Measurements from ENCODE around the gene HS6ST2. TPM values are rescaled to one million over a fixed set of nuclear protein-coding genes. Genes with fewer than 3 reads are reported as not detected.

Gene HS6ST2
- total RNA-seq, 1 donor from 2014 or later: 6.8 TPM

DNA sequence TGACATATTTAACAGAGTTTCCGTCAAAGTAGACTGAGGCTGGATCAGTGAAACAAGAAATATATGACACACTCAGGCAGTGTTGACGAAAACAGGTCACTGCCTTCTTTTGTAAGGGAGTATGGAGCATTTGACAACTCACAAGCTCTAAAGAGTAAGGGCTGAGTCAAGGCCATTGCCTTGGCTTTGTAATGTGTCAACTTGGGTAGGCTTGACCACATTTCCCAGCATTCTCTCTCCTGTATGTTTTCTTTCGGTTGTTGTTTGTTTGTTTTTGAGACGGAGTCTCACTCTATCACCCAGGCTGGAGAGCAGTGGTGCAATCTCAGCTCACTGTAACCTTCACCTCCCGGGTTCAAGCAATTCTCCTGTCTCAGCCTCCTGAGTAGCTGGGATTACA lies 344.6 kb downstream of the HS6ST2 start:
- DNase-seq (ENCODE audit: low spot score): no peak

DNA sequence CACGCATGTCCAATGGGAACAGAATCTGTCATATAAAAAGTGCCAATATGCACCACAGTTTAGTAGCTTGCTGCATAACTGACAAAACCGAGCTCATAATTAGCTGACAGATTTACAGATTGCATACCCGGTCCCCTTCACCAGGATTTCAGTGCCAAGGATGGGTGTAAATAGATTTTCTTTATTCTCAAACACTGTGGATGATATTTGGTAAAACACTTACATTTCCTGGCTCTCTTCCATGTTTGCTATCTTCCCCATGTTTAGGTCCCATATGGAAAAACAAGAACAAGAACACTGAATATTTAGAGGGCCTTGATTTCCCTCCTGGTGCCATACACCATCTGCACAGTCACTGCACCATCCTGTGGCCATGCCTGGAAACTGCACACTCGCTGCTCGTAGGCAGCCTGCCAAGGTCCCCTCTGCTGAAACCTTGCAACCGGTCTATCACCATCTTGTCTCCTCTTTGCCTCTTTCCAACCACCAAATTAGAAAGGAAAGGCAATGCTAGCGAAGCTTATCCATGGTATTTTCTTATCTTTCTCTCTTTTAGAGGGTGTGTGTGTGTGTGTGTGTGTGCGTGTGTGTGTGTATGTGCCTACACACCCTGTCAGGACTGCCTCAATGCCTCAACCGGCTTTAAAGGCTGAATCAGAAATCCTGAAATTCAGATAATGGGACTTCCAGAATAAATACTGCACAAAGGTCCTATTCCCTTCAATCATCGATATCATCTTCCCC lies 345.4 kb downstream of the HS6ST2 start:
- DNase-seq (ENCODE audit: low spot score): no peak

DNA sequence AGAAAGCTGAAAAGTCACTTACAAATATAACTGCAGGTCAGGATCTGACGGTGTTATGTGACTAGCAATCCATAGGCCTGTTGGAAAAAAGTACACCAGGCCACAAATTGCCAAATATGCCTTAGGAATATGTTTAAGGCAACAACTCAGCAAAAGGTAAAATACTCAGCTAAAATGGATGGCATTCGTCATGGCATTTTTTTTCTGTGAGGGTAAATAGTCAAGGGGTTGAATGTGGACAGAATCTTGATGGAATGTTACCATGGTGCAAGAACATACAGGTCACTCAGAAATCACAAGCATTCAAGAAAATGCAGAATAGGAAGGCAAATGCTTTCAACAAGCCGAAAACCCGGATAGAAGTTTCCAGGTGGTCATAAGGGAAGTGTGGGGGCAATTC lies 347.9 kb downstream of the HS6ST2 start:
- DNase-seq (ENCODE audit: low spot score): no peak

DNA sequence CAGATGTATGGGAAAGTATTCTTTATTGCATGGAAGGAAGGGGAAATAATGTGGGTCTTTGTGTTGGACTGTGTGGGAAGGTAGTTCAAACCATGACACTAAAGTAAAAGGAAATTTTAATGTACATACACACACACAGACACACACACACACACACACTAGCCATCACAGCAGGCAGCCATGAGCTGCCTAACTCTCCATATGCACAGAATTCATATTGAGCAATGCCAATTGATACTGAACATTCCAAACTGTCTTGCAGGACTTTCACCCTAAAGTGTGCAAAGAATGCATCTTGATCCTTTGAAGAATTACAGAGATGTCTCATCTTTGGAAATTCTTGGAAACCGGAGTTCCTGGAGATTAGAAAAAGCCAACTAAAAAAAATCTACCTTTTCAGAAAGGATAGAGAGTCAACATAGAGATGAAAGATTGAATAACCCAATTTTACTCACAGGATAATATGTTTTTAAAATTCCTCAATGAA lies 349.0 kb downstream of the HS6ST2 start:
- DNase-seq (ENCODE audit: low spot score): no peak

DNA sequence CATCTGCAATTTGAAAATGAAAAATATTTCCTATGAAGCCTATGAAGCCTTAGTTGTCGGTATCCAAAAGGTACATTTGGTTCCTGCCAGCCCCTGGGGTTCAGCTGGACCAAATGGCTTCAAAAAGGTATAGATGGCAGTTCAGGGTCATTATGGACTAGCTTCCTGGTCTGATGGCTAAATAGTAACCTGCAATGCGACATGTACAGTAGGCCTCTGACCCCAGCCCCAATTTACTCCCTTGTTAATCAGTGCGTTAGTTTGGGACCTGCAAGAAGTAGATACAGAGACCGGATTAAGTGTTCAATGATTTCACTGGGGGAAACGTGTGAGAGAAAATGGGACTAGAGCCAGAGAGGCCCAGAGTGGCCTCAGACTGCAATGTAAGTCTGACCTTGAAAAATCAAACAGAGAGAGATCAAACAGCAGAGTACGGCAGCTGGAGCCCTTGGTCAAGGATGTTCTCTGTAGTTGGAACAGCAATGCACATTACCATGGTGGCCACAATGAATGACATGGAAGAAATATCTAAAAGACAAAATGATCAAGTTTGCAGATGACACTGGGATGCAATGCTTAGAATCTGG lies 354.6 kb downstream of the HS6ST2 start:
- no peak for DNase-seq (ENCODE audit: low spot score)

DNA sequence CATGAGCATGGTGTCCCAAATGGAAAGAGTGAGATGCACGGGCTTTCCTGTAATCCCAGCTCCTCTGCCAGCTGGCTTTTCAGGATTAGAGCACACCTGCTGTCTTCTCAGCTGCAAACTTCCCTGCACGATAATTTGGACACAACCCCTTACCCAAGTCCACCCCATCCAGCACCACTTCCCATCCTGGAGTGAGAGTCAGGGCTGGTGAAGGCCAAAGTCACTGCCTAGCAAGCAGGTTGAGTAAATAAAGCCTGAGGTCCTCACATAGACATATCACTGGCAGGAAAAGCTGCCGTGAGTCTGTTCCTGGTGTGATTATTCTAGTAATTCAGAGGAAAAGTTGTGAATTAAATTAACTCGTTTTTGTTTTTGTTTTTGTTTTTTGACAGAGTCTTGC lies 355.7 kb downstream of the HS6ST2 start:
- no peak for DNase-seq (ENCODE audit: low spot score)

DNA sequence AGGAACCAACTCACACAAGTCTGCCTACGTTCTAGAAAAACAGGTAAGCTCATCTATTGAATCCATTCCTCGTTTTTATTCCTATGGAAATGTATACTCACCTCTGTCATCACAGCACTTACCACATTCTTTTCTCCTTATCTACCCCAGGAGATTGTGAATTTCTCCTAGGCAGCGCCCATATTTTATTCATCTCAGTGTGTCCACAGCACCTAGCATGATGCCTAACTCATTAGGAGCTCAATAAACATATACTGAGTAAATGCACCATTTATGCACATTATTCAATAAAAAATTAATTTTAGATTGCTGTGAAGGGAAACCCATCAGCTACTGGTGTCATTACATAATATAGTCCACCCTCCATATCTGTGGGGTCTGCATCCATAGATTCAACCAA lies 363.4 kb downstream of the HS6ST2 start:
- DNase-seq (ENCODE audit: low spot score): no peak

DNA sequence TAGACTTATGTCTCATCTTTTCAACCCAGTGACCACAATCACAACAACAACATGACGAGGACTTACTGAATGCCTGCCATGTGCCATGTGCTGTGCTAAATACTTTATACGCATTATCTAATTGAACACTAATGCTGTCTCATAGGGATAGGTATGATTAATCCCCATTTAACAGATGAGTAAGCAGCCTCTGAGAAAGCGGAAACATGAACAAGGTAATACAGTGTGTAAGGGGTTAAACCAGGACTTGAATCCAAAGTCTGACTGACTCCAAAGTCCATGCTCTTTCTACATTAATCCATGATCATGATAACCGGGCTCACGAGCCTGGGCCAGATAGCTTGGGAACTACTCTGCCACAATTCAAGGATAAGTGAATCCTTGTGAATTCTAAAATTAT lies 364.3 kb downstream of the HS6ST2 start:
- DNase-seq (ENCODE audit: low spot score): no peak

DNA sequence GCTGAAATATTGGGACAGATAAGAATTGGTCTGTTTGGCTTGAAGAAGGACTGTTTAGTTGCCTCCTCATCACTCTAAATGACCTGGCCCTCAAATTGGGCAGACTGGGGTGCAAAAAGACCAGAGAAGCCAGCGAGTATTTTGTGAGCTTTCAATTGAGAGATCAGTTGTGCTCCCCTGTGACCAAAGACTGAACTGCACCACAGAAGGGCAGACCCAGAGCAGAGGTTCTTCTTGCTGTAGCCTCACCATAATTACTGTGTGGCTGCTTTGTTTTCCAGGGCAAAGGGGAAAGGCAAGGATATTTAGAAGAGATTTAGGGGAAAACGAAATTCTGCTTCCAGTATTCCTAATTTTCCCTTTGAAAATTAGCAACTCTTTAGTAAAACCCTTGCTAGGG lies 365.5 kb downstream of the HS6ST2 start:
- DNase-seq (ENCODE audit: low spot score): no peak

DNA sequence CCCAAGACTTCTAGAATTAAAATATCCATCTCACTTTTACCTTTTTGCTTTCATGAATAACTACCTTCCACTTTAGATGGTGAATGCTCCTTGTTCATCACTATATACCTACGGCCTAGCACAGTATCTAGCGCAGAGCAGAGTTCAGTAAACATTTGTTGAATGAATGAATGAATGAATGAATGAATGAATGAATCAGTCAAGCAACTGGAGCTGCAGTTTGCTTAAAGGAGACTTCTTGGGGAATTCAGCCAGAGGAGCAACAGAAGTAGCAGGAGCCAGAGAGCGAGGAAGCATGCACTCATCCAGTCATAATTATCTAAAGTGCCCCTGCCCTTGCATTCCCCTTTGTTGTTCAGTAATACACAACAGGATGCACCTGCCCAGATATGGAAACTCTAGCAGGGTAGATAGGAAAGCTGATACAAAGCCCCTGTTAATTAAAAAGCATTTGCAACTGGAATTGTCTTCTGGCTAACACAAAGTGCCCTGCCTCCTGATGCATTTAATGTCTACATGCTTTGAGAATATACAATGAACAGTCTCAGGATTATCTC lies 366.6 kb downstream of the HS6ST2 start:
- no peak for DNase-seq (ENCODE audit: low spot score)

DNA sequence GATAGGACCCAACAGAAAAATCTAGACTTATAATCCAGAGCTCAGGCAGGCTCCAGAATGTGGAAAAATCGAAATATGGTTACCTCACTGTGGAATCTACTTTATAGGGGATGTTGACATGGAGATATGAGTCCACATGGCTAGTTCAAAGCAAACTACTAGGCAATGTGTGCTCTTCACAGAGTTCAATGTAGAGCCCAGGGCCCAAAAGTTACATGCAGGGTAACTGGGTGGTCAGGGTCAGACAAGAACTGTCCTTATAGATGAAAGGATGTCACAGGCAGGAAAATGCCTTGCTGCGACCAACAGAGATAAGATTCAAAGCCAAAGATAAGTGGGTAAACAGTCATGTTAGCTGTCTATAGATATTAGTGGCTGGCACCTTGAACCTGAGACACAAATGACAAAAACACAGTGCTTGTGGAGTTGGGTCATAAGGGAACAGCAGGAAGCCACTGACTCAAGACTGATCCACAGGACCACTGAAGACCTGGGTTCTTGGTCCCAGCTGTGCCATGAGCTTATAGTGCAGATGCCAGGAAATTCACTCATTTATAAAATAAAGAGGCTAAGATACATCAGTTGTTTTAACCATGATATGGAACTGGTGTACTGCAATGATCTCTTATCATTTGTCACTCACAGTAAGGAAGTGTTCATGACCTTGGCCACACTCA lies 367.9 kb downstream of the HS6ST2 start:
- no peak for DNase-seq (ENCODE audit: low spot score)

DNA sequence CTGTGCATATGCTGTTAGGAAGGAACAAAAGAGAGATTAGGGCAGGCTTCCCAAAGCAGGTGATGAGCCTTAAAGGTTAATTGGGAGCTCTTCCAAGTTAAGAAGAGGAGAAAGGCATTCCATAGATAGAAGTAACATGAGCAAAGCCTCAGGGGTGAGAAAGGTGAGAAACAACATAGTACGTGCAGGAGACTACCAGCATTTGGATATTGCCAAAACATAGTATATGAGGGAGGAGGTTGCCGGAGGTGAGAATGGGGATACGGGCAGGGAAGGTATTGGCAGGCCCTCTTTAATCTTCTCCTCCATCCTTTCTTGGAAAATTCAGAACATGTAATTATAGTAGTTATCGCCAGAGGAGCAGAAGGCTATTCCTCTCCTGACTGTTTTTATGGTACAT lies 373.5 kb downstream of the HS6ST2 start:
- DNase-seq (ENCODE audit: low spot score): no peak

DNA sequence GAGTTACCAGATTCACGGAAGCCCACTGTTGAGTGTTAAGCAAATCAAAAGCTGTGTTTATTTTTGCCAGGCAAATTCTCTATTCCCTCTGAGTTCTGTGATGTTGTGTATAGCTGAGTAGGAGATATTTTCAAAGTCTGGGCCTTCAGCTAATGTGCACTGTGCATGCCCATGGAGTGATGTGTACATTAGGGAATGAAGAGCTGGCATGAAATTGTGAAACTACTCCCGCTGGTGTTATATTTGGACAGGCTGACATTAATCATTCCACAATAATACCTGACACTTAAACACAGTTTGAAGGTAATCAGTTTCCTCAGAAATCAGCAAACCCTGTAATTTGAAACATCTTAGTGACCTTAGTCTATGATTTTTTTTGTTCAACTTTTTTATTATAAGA lies 381.5 kb downstream of the HS6ST2 start:
- no peak for DNase-seq (ENCODE audit: low spot score)

Other genes starting within 250 kb of the HS6ST2 start
- not detected for gene USP26, start 138.5 kb upstream of the HS6ST2 start, total RNA-seq